ENCODE measurements around the gene PTPN14. TPM values are rescaled to one million over a fixed set of nuclear protein-coding genes. Genes with fewer than 3 reads are reported as not detected.

The PTPN14 gene
- total and polyA plus RNA-seq, 2 donors from 2014 or later = 5.1 to 87.2 TPM

GRCh38 chr1:214425716-214426425, 125.5 kb downstream of the PTPN14 start:
- Histone ChIP-seq H3K9ac (ENCODE audit: low read length in 3 of 3) (no peak overlapping the region), H3K4me1 (ENCODE audit: control insufficient read depth in 2 of 3, insufficient read depth in 2 of 3, low read depth in 1 of 3, low read length in 3 of 3) (no peaks in the 10 kb centered on the region), H3K36me3 (ENCODE audit: control insufficient read depth in 2 of 3, insufficient read depth in 3 of 3, low read length in 3 of 3) (no peaks in the 10 kb centered on the region), H3K9me3 (ENCODE audit: control insufficient read depth in 2 of 3, insufficient read depth in 1 of 3, low read length in 3 of 3) (no peaks in the 10 kb centered on the region), H3K4me3 (ENCODE audit: low read length in 3 of 3) (no peak overlapping the region), H3K27me3 (ENCODE audit: control insufficient read depth, insufficient read depth, low read length) (no peaks in the 10 kb centered on the region), H3K27ac (ENCODE audit: low read depth in 2 of 2, low read length in 2 of 2) (no peak overlapping the region)
- DNase-seq (no peak), FAIRE-seq (no peak)
- intact Hi-C loops (cut with DNase I) = no loop called here
- no peak for TF ChIP-seq CTCF (IDR thresholded peaks at IDR 0.05; ENCODE audit: borderline replicate concordance, extremely low read depth, insufficient read depth)

DNA sequence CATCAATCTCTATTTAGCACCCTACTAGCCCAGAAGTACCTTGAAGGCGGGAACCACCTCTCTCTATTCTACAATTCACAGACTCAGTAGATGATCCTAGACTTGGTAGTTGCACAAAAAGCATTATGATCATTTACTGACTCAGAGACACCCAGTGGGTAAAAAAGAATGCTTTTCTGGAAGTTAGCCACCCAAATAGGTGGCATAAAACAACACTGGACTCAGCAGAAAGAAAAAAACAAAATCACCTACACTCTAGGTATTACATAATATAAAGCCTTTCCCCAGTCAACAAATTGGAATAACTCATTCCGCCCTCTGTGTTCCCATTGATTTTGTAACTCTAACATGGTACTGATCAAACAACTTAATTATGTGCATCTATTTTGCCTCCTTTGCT, 126.3 kb downstream of the PTPN14 start:
- no peaks in the 10 kb centered on the region for H3K9me3 ChIP-seq (ENCODE audit: control insufficient read depth in 2 of 3, insufficient read depth in 1 of 3, low read length in 3 of 3)
- no peaks in the 10 kb centered on the region for H3K36me3 ChIP-seq (ENCODE audit: control insufficient read depth in 2 of 3, insufficient read depth in 3 of 3, low read length in 3 of 3)
- FAIRE-seq (no peak), DNase-seq (no peak)
- no peak for TF ChIP-seq CTCF (IDR thresholded peaks at IDR 0.05; ENCODE audit: borderline replicate concordance, extremely low read depth, insufficient read depth)
- H3K4me3 ChIP-seq (ENCODE audit: low read length in 3 of 3) = no peak overlapping the region
- no peak overlapping the region for H3K27ac ChIP-seq (ENCODE audit: low read depth in 2 of 2, low read length in 2 of 2)
- H3K27me3 ChIP-seq (ENCODE audit: control insufficient read depth, insufficient read depth, low read length) = no peaks in the 10 kb centered on the region
- no peak overlapping the region for H3K9ac ChIP-seq (ENCODE audit: low read length in 3 of 3)
- no peaks in the 10 kb centered on the region for H3K4me1 ChIP-seq (ENCODE audit: control insufficient read depth in 2 of 3, insufficient read depth in 2 of 3, low read depth in 1 of 3, low read length in 3 of 3)
- intact Hi-C loops (cut with DNase I) = no loop called here

DNA sequence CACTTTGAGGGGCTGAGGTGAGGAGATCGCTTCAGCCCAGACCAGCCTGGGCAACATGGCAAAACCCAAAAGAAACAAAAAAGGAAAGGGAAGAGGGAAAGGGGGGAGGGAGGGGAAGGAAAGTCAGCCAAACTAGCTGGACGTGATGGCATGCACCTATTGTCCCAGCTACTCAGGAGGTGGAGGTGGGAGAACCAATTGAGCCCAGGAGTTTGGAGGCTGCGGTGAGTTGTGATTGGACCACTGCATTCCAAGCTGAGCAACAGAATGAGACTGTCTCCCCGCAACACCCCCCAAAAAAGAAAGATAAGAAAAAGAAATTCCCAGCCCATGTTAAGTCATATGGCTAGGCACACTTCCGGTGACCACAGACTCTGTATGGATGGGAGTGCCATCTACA, 128.4 kb downstream of the PTPN14 start:
- DNase-seq (no peak), FAIRE-seq (no peak)
- intact Hi-C loops (cut with DNase I) = no loop called here
- no peak overlapping the region for H3K4me3 ChIP-seq (ENCODE audit: low read length in 3 of 3)
- no peaks in the 10 kb centered on the region for H3K27me3 ChIP-seq (ENCODE audit: control insufficient read depth, insufficient read depth, low read length)
- TF ChIP-seq CTCF (IDR thresholded peaks at IDR 0.05; ENCODE audit: borderline replicate concordance, extremely low read depth, insufficient read depth) = no peak
- H3K9me3 ChIP-seq (ENCODE audit: control insufficient read depth in 2 of 3, insufficient read depth in 1 of 3, low read length in 3 of 3) = no peaks in the 10 kb centered on the region
- no peak overlapping the region for H3K9ac ChIP-seq (ENCODE audit: low read length in 3 of 3)
- H3K4me1 ChIP-seq (ENCODE audit: control insufficient read depth in 2 of 3, insufficient read depth in 2 of 3, low read depth in 1 of 3, low read length in 3 of 3) = no peaks in the 10 kb centered on the region
- H3K36me3 ChIP-seq (ENCODE audit: control insufficient read depth in 2 of 3, insufficient read depth in 3 of 3, low read length in 3 of 3) = no peaks in the 10 kb centered on the region
- no peak overlapping the region for H3K27ac ChIP-seq (ENCODE audit: low read depth in 2 of 2, low read length in 2 of 2)

Data from kidney (tissue), 14 donors.